Measurements from ENCODE around the gene LRRC75B. TPM values are rescaled to one million over a fixed set of nuclear protein-coding genes. Genes with fewer than 3 reads are reported as not detected.
"Not testable (repeated sequence)": the region's sequence is repeated elsewhere in the genome, so short reads cannot be mapped to it uniquely, and the experiment has no call there.

The LRRC75B gene
- total RNA-seq, 1 donor from 2014 or later: 6.2 TPM

GRCh38 chr22:24606340-24606739 lies 13.5 kb upstream of the LRRC75B start:
- FAIRE-seq; H3K4me1 ChIP-seq (ENCODE audit: insufficient read depth, low read length); H3K4me3 Mint-ChIP-seq (ENCODE audit: unreplicated experiment); DNase-seq (ENCODE audit: low read depth); H3K36me3 ChIP-seq (ENCODE audit: insufficient read depth, low read length); H3K9ac ChIP-seq (ENCODE audit: low read length); H3K27ac ChIP-seq (ENCODE audit: low read depth, low read length); H3K4me2 ChIP-seq (ENCODE audit: low read length); H3K9me3 Mint-ChIP-seq (ENCODE audit: unreplicated experiment); H3K4me3 ChIP-seq (ENCODE audit: insufficient read depth, low read depth, low read length); H2AFZ ChIP-seq (ENCODE audit: low read depth, low read length); H3K4me1 Mint-ChIP-seq (ENCODE audit: low read depth, unreplicated experiment); H3K36me3 Mint-ChIP-seq (ENCODE audit: low read depth, unreplicated experiment); H3K27ac Mint-ChIP-seq (ENCODE audit: unreplicated experiment); H3K27me3 Mint-ChIP-seq (ENCODE audit: low read depth, unreplicated experiment); H4K20me1 ChIP-seq (ENCODE audit: insufficient read depth, low read length); H3K27me3 ChIP-seq (ENCODE audit: insufficient read depth, low read length); H3K9me3 ChIP-seq (ENCODE audit: insufficient read depth, low read depth, low read length); H3K79me2 ChIP-seq (ENCODE audit: insufficient read depth, low read length): not testable (repeated sequence)

GRCh38 chr22:24603770-24604629 lies 11.1 kb upstream of the LRRC75B start:
- H3K4me1 ChIP-seq (ENCODE audit: insufficient read depth, low read length); H3K4me3 ChIP-seq (ENCODE audit: insufficient read depth, low read depth, low read length); H3K27ac Mint-ChIP-seq (ENCODE audit: unreplicated experiment); DNase-seq (ENCODE audit: low read depth); H3K4me2 ChIP-seq (ENCODE audit: low read length); H3K27ac ChIP-seq (ENCODE audit: low read depth, low read length); H3K9ac ChIP-seq (ENCODE audit: low read length); H4K20me1 ChIP-seq (ENCODE audit: insufficient read depth, low read length); H3K36me3 ChIP-seq (ENCODE audit: insufficient read depth, low read length); H3K4me3 Mint-ChIP-seq (ENCODE audit: unreplicated experiment); H3K79me2 ChIP-seq (ENCODE audit: insufficient read depth, low read length); H3K4me1 Mint-ChIP-seq (ENCODE audit: low read depth, unreplicated experiment); H3K27me3 Mint-ChIP-seq (ENCODE audit: low read depth, unreplicated experiment); H3K27me3 ChIP-seq (ENCODE audit: insufficient read depth, low read length); H3K9me3 Mint-ChIP-seq (ENCODE audit: unreplicated experiment); FAIRE-seq; H3K36me3 Mint-ChIP-seq (ENCODE audit: low read depth, unreplicated experiment); H2AFZ ChIP-seq (ENCODE audit: low read depth, low read length); H3K9me3 ChIP-seq (ENCODE audit: insufficient read depth, low read depth, low read length): not testable (repeated sequence)

DNA sequence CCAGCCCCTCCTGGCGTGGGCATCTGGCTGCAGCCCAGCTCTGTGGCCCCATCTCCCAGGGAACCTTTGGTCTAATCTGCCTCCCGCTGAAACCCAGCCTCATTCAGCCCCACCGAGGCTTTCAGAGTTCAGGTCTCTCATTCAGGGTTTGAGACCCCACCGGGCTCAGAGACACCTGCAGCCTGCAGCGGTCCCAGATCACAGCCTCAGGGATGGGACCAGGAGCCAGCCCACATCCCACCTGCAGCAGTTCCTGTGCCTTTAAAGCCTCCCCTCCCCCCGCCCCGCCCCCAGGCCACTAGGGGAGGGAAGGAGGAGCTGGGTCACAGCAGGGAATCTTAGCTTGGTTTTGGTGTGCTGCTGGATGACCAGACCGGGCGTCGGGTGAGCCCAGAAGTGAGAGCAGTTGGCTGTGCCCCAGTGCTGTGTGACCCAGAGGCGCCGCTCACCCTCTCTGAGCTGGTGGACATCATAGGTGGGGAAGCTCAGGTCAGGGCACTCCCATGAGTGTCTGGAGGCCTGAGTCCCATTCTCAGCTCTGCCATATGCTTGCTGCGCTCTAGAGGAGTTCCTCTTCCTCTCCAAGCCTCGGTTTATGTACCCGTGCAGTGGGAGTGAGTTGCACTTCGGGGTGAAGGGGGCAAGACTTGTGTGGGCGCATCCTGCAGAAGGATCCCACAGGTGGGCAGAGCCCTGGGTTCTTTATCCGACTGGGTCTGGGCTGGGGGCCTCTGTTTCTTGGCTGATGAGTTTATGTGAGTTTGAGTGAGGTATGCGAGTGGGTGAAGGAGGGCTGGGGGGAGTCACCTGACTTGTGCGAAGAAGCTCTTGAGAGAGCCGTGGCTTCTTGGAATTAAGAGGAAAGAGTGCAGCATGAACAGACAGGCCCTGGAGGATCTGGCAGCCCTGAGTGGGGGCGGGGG lies 10.2 kb upstream of the LRRC75B start, which contains the start of gene GGT1:
GGT1 (plus strand) TSS at position 347 of the 923 bp plus-strand sequence. CDS start 7,889 bp downstream, outside the sequence.
- not testable (repeated sequence) for H3K4me1 Mint-ChIP-seq (ENCODE audit: low read depth, unreplicated experiment); H2AFZ ChIP-seq (ENCODE audit: low read depth, low read length); H3K79me2 ChIP-seq (ENCODE audit: insufficient read depth, low read length); H3K27me3 ChIP-seq (ENCODE audit: insufficient read depth, low read length); H3K9ac ChIP-seq (ENCODE audit: low read length); DNase-seq (ENCODE audit: low read depth); H3K27ac Mint-ChIP-seq (ENCODE audit: unreplicated experiment); H3K9me3 ChIP-seq (ENCODE audit: insufficient read depth, low read depth, low read length); H3K4me2 ChIP-seq (ENCODE audit: low read length); H3K4me1 ChIP-seq (ENCODE audit: insufficient read depth, low read length); H3K4me3 Mint-ChIP-seq (ENCODE audit: unreplicated experiment); H3K4me3 ChIP-seq (ENCODE audit: insufficient read depth, low read depth, low read length); H3K36me3 Mint-ChIP-seq (ENCODE audit: low read depth, unreplicated experiment); H3K27ac ChIP-seq (ENCODE audit: low read depth, low read length); H4K20me1 ChIP-seq (ENCODE audit: insufficient read depth, low read length); H3K36me3 ChIP-seq (ENCODE audit: insufficient read depth, low read length); H3K9me3 Mint-ChIP-seq (ENCODE audit: unreplicated experiment); H3K27me3 Mint-ChIP-seq (ENCODE audit: low read depth, unreplicated experiment); FAIRE-seq

DNA sequence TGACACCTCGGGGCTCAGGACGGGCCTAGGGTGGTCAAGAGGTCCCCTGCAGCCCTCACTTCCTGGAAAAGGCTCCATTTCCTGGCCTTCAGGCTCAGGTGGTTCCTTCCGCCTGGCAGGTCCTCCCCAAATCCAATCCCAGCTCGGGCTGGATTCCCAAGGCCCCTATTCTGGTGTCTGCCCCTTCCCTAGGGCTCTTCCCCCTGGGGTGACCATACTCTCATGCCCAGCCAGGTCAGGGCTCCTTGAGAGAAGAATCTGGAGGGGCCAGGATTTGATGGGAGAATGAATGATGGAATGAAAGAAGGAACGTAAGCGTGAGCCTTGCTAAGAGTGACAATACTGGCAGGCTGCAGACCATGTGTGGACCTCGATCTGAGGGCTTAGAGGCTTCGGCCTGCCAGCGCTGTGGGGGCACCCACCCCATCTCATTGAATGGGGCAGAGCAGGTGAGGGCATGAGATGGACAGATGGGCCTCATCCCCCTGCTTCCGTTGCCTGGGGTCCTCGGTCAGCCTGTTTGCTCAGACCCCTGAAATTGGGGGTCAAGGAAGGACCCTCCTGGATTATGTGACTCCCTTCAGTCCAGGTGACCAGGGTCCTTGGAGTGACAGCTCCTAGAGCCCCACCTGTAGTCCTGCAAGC lies 9.4 kb upstream of the LRRC75B start:
- H3K36me3 ChIP-seq (ENCODE audit: insufficient read depth, low read length); H3K36me3 Mint-ChIP-seq (ENCODE audit: low read depth, unreplicated experiment); H3K4me3 ChIP-seq (ENCODE audit: insufficient read depth, low read depth, low read length); DNase-seq (ENCODE audit: low read depth); H3K27me3 ChIP-seq (ENCODE audit: insufficient read depth, low read length); H3K4me1 Mint-ChIP-seq (ENCODE audit: low read depth, unreplicated experiment); H3K9ac ChIP-seq (ENCODE audit: low read length); H3K9me3 Mint-ChIP-seq (ENCODE audit: unreplicated experiment); H4K20me1 ChIP-seq (ENCODE audit: insufficient read depth, low read length); H3K9me3 ChIP-seq (ENCODE audit: insufficient read depth, low read depth, low read length); H3K79me2 ChIP-seq (ENCODE audit: insufficient read depth, low read length); H3K4me1 ChIP-seq (ENCODE audit: insufficient read depth, low read length); FAIRE-seq; H3K4me3 Mint-ChIP-seq (ENCODE audit: unreplicated experiment); H3K27me3 Mint-ChIP-seq (ENCODE audit: low read depth, unreplicated experiment); H3K4me2 ChIP-seq (ENCODE audit: low read length); H3K27ac ChIP-seq (ENCODE audit: low read depth, low read length); H2AFZ ChIP-seq (ENCODE audit: low read depth, low read length); H3K27ac Mint-ChIP-seq (ENCODE audit: unreplicated experiment): not testable (repeated sequence)

All from astrocyte (in vitro differentiated cells and primary cell).